Central memory CD4-positive, alpha-beta T cell (primary cell): Measurements from ENCODE around the gene ATP8B1.

ENCODE experiments used
- DNase-seq: peaks from one replicate; pipeline ENCODE4 v3.0.0; 2022

ATP8B1 gene

DNA sequence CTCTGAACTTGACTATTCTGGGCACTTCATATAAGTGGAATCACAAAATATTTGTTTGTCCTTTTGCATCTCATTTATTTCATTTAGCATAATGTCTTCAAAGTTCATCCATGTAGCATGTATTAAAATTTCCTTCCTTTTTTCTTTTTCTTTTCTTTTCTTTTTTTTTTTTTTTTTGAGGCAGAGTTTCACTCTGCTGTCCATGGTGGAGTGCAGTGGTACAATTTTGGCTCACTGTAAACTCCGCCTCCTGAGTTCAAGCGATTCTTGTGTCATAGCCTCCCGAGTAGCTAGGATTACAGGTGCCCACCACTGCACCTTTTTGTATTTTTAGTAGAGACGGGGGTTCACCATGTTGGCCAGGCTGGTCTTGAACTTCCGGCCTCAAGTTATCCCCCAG, 11.9 kb downstream of the ATP8B1 start:
- no peak for DNase-seq

DNA sequence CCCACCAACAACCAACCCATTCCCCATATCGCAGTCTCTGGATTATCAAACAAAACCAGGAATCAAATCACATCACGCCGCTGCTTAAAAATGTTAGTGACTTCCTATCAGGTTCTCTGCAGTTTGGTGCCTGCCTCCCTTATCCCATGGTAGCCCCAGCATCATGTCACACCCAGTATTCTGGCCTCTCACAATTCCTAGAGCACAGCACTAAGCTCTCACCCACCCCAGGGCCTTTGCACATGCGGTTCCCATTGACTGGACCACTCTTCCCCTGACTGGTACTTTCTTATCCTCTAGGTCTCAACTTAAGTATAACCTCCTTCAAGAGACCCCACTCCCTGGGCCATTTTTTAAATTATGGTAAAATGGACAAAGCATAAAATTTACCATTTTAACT, 12.8 kb downstream of the ATP8B1 start:
- no peak for DNase-seq

DNA sequence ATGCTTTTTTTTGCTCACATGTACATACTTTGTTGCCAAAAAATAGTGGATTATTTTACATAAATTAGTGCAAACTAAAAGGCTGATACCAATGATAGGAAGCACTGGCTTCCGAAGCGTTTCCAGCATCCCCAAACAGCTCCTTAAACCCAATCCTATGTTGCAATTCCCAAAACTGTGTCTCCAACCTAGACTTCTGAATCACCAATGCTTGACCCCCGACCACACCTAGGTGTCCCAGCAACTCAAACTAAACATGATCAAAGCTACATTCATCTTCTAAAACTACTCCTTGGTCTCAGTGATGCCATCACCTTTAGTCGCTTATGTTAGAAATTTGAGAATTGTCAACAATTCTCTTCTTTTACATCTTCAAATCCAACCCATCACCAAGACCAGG, 13.4 kb downstream of the ATP8B1 start:
- DNase-seq, result no peak

DNA sequence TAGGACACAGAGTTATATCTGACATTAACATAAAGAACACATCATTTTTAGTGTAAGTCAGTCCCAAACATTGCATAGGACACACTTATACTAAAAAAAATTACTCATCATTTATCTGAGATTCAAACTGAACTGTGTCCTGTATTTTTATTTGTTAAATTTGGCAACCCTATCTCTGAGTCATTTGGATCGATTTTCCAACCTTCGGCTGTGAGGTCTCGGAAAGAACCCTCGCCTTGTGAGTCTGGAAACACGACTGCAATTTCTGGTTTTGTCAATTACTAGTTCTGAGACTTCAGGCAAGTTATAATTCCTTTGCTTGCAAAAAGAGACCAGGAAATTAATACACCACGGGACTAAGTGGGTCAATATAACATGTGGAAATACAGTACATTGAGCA, 14.0 kb downstream of the ATP8B1 start:
- DNase-seq, result no peak

DNA sequence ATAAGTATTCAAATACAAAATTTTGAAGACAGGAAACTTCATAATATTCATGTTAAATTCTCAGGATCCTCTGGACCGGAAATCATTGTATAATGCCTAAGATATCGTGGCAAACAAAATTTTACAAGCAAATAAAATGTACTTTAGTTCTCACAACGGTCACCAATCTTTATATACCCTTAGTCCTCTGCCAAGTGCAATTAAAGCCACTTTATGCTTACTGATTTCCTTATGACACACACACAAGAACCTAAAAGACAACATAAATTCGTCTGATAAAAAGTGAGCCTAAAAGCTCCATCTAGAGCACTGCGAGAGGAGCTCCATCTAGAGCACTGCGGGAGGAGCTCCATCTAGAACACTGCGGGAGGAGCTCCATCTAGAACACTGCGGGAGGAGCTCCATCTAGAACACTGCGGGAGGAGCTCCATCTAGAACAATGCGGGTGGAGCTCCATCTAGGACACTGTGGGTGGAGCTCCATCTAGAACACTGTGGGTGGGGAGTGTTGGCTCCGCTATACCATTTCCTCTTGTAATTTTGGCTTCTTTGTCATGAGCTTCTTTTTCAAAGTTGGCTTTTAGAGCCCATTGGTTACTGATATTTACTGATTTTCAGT, 15.9 kb downstream of the ATP8B1 start:
- no peak for DNase-seq

DNA sequence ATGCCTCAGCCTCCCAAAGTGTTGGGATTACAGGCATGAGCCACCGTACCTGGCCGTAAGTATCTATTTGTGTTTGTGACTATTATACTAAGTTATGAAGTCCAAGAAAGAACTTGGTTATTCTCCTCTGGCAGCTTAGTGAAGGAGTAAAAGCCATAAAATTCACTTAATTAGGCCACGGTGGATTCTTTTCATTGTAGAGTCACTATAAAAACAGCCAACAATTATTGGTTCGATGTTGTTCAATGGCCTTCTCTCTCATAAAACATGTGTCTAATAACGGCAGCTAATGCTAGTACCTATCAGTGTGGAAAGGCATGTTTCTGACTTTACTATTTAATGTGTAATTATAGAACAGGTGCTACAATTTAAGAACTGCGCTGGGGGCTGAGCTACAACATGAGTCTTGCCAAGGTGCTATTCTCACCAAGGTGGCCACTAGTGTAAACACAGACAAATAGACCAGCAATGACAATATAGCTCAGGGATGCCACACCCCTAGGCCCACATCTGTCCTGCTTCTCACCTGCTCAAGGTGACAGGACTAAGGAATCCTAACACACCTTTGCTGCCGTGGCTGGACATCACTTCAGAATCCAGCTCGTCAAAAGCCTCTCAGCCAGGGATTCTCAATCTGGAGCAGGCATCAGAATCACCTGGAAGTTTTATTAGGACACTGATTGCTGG, 17.2 kb downstream of the ATP8B1 start:
- DNase-seq, result no peak

DNA sequence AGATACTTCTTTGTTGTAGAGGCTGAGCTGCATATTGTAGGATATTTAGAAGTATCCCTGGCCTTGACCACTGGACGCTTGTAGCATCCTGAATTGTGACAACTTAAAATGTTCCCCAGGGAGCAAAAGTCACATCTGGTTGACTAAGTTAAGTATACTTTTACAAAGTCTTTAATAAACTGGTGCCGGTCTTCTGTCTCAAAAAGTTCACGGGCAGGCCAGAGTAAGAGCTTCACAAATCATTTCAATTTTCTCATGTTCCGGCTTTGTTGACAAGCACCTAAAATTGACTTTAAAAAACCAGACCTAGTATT, 18.4 kb downstream of the ATP8B1 start:
- no peak for DNase-seq

DNA sequence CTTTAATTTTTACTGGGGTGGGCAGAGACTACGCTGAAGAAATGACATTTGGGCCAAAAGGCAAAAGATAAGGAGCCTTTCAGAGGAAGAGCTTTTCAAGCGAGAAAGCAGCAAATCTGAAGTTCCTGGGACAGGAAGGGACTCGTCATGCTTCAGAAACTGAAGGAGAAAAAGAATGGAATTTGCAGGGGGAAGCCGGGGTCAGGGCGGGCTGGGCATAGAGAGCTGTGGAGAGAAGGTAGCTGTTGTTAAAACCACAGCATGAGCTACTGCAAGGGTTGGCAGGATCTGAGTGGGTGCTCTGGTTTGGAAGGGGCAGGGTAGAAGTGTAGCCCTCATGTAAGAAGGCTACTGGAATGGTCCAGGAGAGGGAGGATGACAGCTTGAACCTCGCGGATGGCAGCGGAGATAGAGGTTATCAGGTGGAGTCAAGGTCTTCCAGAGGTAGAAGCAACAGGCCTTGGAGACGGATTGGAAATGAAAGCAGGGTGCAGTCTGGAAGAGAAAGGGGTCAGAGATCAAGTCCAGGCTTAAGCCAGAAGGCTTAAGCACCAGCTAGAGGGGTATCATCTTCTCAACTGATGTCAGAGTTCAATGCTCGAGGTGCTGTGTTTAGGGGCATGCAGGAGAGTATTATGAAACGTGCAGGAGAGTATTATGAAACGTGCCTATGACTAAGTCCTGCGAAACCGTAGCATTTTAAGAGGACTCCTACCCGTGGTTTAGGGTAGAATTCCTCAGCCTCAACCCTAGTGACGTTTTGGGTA, 18.9 kb downstream of the ATP8B1 start:
- no peak for DNase-seq

DNA sequence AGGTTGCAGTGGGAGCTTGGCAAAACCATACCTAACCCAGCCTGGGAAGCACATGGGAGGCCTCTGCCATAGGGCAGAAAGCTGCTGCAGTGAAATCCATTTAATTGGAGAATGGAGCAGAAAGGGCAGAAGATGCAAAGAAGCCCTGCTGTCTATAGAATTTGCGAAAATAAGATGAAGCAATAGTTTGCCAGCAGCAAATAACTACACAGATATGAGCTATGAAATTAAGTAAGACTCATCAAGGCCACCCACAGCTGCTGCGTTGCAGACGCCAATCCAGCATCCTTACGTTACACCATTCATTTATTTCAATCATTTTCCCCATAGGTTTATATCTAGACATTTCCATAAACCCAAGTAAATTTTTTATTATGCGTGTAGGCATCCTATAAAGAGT, 21.1 kb downstream of the ATP8B1 start:
- DNase-seq, result no peak

DNA sequence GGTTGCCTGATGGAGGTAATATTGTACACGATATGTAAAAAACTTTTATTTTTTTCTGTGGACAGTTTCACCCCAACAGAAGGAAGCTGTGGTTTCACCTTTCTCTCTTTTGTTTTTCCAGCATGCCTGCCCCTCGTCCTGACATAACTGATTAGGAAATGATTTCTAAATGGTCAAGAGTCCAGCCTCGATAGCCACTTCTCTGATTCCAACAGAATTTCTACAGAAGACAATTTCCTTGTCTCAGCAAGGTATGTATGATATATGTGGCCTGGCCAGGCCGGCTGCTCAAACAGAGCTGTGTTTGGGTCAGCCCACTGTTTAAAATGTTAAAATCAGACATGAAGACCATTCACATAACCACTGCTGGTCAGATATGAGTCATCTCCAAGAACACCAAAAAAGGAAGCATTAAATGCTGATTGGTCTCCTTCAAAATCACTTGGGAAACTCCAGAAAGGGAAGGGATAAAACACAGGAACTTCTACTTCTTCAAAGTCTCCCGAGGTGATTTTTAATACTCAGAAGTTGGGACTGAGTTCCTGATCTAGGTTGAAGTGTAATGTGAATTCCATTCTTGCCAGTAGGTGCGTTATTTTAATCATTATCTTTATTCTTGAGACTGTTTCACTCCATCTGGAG, 22.3 kb downstream of the ATP8B1 start:
- no peak for DNase-seq

DNA sequence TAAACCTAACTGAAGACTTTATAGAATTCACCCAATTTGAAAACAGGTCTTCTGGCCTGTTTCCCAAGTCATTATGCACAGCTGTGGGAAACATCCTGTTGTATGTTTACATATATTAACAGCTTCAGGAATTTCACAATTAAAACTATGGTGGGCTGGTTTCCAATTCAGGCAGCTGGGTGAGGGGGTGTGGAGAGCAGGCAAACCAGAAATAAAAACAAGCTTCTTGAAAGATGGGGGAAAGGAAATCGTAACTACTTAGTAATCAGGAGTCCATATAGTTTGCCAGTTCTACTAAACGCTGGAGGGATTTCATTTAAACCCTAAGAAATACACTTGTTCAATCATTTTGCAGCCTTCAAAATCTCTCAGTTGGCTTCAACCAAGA, 22.8 kb downstream of the ATP8B1 start:
- no peak for DNase-seq

DNA sequence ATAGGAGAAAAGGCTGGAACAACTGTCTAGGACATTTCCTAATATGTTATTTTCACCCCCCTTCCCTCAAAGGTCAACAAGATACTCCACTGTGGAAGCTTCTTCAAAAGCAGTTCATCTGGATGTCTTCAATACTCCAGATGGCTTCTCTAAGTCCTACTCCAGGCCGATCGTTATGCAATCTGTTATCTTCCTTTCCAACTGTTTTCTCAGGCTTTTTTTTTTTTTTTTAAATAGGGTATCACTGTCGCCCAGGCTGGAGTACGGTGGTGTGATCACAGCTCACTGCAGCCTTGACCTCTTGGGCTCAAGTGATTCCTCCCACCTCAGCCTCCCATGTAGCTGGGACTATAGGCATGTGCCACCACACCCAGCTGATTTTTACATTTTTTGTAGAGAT, 26.3 kb downstream of the ATP8B1 start:
- DNase-seq, result no peak

DNA sequence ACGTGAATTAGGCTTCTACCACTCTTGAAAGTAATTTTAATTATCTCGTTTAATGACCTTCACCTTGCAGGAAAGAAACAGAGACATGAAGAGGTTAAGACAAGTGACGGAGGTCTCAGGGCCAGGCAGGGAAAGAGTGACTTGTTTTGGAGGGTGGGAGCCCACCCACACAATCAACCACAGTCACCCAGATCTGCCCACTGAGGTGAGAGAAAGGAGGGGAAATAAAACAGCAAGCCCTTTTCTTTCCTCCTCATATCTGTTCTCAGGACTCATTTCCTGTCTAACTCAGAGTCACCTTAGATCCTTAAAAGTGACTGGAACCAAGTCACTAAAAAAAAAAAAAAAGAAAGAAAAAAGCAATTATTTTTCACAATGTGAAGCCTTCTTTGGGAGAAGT, 26.8 kb downstream of the ATP8B1 start:
- DNase-seq, result no peak

DNA sequence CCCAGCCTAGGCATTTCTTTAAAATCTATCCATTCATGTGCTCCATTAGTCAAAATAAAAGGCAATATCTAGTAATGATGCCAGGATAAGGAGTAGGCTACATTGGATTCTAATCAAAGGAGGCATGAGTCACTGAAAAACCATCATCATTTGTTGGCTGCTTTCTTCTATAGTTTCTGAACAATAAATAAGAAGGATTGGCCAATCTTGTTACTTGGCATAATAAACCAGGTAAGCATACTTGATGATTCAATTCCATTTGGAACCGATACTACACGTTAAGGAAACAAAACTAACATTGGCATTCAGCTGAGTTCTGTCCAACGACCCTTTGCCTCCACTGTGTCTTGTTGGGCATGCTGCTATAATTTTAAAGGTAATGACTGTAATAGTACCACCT, 27.2 kb downstream of the ATP8B1 start:
- no peak for DNase-seq

DNA sequence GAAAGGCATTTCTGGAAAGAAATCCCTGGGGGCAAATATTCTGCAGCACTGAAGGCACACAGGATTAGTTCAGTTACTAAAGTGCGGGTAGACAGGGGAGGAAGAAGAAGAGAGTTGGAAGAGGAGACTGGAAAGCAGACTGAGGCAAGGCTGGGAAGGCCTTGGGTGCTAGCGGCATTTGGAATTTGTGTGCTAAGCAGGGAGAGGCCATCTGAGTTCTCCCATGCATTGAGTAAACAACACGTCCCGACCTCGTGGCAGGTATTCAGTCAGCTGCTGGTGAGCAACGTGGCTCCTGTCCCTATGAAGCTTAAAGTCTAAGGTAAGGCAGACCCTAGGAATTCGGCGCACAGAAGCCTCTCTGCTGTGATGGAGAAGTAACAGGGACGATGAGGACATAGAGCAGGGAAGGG, 30.7 kb downstream of the ATP8B1 start:
- no peak for DNase-seq

DNA sequence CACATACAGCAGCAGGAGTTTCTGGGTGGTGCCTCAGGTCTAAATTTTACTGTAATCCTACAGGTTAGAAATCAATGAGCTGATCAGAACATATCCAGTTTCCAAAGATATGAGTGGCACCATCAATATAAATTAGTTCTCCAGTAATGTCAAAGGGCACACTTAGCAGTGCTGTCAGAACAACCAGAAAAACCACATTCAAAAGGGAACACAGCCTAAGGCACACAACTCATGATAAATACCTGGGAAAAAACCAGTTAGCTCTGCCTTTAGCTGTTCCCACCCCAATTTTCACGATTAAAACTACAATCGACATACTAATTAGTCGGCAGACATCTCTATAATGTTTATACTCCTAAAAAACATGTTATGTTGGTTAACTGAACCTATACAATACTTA, 31.5 kb downstream of the ATP8B1 start:
- no peak for DNase-seq

DNA sequence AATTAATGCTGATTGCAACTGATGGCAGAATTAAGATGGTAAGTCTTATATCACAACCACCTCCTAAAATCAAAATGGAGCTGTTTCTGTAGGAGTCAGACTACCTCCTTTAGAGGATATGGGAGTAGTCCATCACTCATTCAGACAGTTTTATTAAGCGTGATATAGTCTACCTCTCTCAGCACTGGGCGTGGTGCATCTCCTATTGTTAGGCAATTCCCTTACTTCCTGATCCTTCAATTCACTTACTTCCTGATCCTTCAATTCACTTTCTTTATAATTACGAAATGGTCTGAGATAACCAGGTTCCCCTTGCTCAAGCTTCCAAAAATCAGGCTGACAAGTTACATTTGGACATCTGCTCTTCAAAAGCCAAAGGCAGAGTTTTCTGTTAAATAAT, 31.9 kb downstream of the ATP8B1 start:
- DNase-seq, result no peak

DNA sequence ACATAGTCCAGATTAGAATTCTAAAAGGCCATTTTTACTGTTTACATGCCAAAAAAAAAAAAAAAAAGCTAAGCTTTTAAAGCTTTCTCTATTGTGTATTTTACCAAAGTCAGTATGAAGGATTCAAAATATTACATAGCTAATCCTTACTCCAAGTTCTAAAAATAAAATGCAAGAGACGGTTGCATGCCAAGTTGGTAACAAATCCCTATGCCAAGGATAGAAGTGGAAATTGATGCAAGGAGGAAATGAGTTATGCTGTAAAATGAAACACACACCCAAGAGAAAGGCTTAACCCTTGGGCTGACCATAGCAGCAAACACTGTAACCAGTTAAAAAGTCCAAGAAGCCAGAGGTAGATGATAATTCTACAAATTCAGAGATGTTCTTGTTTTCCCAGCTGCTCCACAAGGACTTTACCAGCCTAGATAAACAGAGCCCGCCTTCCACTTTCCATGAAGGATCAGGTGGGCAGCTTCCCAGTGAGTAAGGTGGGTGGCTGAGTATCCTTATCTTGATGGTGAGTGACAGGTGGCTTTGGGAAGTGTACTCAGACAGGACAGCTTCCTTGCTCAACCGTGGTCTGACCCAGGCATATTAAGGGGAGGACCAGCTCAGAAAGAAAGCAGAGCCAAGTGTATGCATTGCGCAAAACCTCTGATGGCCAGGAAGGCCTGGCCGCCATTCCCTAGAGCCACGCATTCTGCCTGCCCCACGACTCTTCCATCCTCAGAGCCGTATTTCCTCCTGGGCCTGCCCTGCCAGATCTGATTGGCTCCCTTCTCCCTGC, 34.4 kb downstream of the ATP8B1 start:
- no peak for DNase-seq

DNA sequence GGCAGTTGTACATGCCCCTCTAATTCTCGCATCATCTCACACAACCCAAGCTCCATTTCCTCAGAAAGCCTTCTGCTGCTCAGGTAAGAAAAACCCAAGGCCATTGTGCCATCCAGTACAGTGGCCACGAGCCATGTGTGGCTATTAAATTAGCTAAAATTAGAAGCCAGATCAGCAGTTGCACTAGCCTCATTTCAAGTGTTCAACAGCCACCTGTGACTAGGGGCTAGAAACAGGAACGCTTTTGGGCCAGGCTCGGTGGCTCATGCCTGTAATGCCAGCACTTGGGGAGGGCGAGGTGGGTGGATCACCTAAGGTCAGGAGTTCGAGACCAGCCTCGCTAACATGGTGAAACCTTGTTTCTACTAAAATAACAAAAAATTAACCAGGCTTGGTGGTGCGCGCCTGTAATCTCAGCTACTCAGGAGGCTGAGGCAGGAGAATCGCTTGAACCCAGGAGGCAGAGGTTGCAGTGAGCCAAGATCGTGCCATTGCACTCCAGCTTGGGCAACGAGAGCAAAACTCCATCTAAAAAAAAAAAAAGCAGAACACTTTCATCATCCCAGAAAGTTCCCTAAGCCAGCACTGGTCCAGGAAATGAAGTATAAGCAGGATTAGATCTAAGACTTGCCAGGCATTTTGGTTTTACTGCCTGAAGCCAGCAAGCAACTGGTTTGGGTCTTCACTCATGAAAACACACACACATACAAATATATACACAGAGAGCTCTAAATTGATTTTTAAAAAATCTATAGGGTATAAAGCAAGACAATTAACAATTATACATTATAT, 35.7 kb downstream of the ATP8B1 start:
- DNase-seq, result no peak

DNA sequence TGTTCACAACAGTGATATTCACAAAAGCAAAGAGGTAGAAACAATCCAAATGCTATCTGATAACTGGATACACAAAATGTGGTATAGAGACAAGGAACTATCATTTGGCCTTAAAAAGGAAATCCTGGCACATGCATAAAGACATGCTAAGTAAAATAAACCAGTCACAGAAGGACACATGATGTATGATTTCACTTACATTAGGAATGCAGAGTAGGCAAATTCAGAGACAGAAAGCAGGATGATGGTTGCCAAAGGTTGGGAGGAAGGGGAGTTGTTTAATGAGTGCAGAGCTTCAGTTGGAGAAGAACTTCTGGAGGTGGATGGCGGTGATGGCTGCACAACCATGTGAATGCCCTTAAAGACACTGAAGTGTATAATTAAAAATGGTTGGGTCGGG, 38.1 kb downstream of the ATP8B1 start:
- no peak for DNase-seq

DNA sequence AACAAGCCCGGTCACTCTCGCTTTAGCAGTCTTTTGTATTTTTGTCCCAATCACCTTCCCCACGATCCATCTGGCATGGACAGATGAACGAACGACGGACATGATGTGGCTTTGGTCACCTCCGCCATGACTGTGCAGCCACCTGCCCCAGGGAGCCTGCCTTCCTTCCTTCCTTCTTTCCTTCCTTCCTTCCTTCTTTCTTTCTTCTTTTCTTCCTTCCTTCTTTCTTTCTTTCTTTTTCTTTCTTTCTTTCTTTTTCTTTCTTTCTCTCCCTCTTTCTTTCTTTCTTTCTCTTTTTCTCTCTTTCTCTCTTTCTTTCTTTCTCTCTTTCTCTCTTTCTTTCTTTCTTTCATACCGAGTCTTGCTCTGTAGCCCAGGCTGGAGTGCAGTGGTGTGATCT, 39.0 kb downstream of the ATP8B1 start:
- no peak for DNase-seq

DNA sequence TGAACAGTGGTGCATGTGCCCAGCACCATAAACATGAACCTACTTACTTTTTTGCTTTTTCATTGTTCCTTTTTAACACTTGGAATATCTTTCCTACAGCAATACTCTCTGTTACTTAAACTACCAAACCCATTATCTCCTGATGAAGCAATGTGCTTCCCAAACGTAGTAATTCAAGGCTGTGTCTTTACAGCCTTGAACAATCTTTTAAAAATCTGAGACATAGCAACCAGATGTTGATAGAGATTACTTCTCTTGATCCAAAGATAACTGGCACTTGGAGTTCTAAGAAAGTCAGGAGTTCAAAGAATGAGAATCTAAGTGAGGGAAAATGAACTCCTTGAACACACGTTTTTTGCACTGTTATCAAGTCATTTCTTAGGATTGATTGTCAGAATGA, 40.4 kb downstream of the ATP8B1 start:
- no peak for DNase-seq
